GM06990 (cell line): ENCODE data around the gene ALDH2.
"Not testable (repeated sequence)": the region's sequence is repeated elsewhere in the genome, so short reads cannot be mapped to it uniquely, and the experiment has no call there.

Experiments
- DNase-seq: peaks from one replicate; pipeline ENCODE4 v3.0.0-alpha.2; 2011; ENCODE audit not compliant: insufficient read length; ENCODE audit errors: extremely low read depth
- H3K27me3 ChIP-seq: replicated peaks from 2 replicates; pipeline ENCODE4 v1.6.0; 2011; ENCODE audit warnings: low read length; ENCODE audit not compliant: control insufficient read depth, insufficient read depth
- H3K36me3 ChIP-seq: 2 replicates; pipeline ENCODE4 v1.5.1; 2011; ENCODE audit warnings: low read length; ENCODE audit not compliant: control insufficient read depth, insufficient read depth
- H3K4me3 ChIP-seq: replicated peaks from 2 replicates; pipeline ENCODE4 v1.5.1; 2011; ENCODE audit warnings: low read depth, mild to moderate bottlenecking, control low read depth, low read length
- CTCF ChIP-seq: IDR thresholded peaks from 2 replicates; pipeline ENCODE4 v1.5.1; 2011; ENCODE audit warnings: low read length, control low read depth, mild to moderate bottlenecking, inconsistent platforms; ENCODE audit not compliant: insufficient read depth, poor library complexity, severe bottlenecking

Gene ALDH2

GRCh38 chr12:111732786-111733185, 33.9 kb upstream of the ALDH2 start:
- Histone ChIP-seq H3K36me3 (peaks cover 9% of the 10 kb centered on the region), H3K4me3 (no peak overlapping the region), H3K27me3 (no peaks in the 10 kb centered on the region)
- DNase-seq, result no peak
- TF ChIP-seq CTCF, result no peak

DNA sequence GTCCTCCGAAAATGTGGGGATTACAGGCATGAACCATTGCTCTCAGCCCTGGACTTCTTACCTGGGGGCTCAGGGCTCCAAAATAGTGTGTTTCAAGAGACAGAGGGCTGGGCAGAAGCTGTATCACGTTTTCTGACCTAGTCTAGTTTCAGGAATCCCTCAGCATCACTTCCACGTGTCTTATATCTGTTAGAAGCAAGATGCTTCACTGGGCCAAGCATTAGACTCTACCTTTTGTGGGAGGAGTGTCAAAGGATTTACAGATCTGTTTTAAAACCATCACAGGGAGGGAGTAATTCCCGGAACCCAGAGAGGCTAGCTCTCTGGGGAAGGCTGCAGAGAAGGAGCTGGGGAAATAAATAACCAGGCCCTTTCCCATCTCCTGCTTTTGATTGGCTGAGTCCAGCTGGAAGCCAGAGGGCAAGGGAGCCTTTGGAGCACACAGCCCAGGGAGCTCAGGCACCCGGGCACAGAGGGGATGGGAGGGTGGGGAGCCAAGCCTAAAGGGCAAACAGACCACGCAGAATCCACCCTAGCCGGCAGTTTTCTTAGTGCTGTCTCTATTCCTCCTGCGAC, 33.3 kb upstream of the ALDH2 start:
- no peak for TF ChIP-seq CTCF
- no peaks in the 10 kb centered on the region for H3K27me3 ChIP-seq
- H3K36me3 ChIP-seq, result peaks cover 7% of the 10 kb centered on the region
- no peak for DNase-seq
- no peak overlapping the region for H3K4me3 ChIP-seq

- not testable (repeated sequence) for H3K4me3 ChIP-seq, H3K27me3 ChIP-seq, H3K36me3 ChIP-seq, DNase-seq
These were observed 27.2 kb upstream of the ALDH2 start for GRCh38 chr12:111739524-111739923.

DNA sequence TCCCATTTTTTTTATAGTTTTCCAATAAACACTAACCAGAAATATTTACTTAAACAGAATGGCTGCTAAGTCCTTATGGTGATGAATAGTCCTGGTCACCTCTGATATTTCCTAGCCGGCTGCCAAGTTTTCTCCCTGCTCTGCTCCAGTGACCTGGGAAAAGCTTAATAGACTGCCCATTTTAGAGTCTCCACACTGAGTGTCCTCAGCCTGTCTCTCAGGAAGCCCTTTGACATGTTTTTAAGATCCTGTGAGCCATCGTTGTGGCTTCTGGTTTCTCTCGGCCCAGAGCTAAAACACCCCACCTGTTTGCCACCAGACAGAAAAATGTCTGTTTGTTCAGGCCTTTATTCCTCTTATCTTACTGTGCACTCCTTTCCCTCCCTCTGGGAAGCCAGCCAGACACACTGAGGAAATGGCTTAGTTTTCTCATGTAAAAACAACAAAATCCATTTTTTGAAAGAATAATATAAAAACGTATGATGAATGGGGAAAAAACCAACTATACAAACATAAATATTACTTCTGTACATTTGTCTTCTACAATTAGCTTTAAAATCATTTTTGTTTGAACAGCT, 25.4 kb upstream of the ALDH2 start:
- no peak for TF ChIP-seq CTCF
- Histone ChIP-seq H3K36me3 (peaks cover 10% of the 10 kb centered on the region), H3K4me3 (no peak overlapping the region), H3K27me3 (no peaks in the 10 kb centered on the region)
- no peak for DNase-seq

DNA sequence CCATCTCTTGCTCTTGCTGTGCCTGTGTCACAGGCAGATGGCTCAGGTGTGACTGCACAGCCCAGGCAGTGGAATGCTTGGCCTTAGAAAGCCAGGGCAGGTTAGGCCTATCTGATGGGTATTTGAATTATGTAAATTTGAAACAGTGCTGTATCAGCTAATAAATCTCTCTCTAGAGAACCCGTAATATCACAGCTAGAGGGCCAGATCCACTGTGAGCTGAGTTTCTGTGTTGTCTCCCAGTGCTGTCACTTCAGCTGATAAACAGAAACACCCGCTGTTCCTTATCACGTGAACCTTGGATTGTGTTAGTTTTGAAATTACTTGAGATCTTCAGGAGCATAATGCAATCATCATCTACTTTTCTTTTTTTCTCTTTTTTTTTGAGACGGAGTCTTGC, 21.5 kb upstream of the ALDH2 start:
- TF ChIP-seq CTCF, result no peak
- Histone ChIP-seq H3K36me3 (peaks cover 12% of the 10 kb centered on the region), H3K27me3 (no peaks in the 10 kb centered on the region), H3K4me3 (no peak overlapping the region)
- DNase-seq, result no peak

GRCh38 chr12:111747333-111747732, 19.4 kb upstream of the ALDH2 start:
- no peaks in the 10 kb centered on the region for H3K27me3 ChIP-seq
- no peak overlapping the region for H3K4me3 ChIP-seq
- no peak for TF ChIP-seq CTCF
- DNase-seq, result no peak
- H3K36me3 ChIP-seq, result peaks cover 12% of the 10 kb centered on the region
